GM18867 (cell line): ENCODE results near the gene FKBP4.
A peak's percentile ranks its signal among the peaks of the same experiment; 100 is the strongest.

ENCODE experiments used
- ATAC-seq: cut with Tn5 transposase; IDR thresholded peaks from one replicate; pipeline ENCODE4 v1.9.1; 2021; ENCODE audit warnings: mild to moderate bottlenecking, moderate library complexity; ENCODE audit not compliant: unreplicated experiment

FKBP4 gene

DNA sequence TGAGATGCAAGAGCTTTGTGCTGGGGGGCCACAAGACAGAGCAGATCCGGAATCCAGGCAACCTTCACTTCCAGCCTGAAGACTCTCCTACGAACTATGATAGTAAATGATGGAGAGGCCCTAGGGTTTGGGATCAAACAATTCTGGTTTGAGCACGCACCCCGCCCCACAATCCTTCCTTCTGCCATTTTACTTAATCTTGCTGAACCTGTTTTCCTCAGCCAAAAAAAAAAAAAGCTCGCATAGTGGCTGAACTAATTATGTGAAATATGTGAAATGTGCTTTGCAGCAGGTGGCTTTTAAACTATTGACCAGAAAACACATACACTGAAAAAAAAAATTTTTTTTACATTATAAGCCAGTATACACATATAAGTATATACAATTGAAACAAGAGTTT lies 17.0 kb downstream of the FKBP4 start:
- ATAC-seq: no peak

DNA sequence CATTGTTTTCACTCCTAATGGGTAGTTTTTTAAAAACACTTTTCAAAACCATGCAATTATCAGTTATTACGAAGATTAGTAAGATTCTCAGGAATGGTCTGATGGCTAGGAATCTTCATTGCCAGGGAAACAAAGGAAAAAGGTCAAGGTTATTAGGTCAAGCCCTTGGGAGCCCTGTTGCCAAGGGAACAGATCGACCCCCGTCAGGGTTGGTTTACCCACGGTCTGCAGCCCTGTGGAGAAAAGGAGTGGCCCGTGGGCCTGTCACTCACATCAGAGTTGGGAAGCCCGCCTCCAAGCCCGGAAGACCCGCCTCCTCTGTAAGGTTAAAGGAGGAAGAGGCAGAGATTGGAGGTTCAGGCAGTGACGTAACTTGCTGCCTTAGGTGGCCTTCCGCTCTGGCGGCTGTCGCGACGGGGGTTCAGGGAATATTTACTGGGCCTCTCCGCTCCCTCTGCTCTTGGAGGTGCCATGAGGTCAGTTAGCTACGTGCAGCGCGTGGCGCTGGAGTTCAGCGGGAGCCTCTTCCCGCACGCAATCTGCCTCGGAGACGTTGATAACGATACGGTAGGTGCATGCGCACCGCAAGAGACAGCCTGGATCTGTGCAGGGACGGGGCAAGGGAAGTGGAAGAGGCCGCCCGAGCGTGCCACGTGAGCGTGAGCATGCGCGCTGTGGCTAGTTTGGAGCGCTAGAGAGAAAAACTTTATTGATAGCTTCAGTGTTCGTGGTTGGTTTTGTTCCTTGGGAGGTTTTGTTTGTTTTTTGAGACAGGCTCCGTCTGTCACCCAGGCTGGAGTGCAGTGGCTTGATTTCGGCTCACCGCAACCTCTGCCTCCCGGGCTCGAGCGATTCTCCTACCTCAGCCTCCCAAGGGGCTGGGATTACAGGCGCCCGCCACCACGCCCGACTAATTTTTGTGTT lies 17.8 kb downstream of the FKBP4 start, which contains the start of gene ITFG2:
Gene ITFG2, plus strand, starts transcription at position 379 of the 924 bp plus-strand sequence. Its CDS starts 93 bp downstream, at position 472.
- ATAC-seq: peak; percentile 93

GRCh38 chr12:2813214-2814185 lies 18.7 kb downstream of the FKBP4 start:
- ATAC-seq: peak; percentile 32

DNA sequence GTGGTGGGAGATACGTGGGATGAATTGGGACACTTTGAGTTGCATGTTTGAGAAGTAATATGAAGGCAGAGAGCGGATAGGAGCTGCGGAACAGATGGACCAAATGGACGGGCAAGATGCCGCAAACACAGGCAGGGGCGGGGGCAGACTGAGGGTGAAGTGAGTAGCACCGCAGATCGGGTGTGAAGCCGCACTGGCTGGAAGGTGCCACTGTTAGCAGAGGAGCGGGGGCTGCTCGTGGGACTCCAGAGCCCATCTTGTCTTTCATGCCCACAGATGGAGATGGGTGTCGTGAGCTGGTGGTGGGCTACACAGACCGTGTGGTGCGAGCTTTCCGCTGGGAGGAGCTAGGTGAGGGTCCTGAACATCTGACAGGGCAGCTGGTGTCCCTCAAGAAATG lies 25.0 kb downstream of the FKBP4 start:
- no peak for ATAC-seq

- ATAC-seq: no peak
Measured at GRCh38 chr12:2820432-2820831, 25.7 kb downstream of the FKBP4 start.

DNA sequence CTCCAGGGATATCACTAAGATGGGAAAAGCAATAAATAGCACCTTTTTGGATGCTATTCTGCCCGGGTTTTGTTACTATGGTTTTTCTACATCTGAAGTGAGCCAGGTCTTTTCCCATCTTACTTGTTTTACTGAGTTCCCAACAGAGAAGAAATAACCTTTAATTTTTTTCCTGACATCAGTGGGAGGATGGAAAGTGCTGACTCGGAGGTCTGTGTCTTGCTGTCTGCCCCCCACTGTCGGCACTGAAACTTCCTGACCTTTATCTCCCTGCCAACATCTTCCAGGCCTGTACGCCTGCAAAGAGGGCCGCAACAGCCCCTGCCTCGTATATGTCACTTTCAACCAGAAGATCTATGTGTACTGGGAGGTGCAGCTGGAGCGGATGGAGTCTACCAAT lies 28.7 kb downstream of the FKBP4 start:
- no peak for ATAC-seq

- no peak for ATAC-seq
Measured at GRCh38 chr12:2824541-2824940, 29.8 kb downstream of the FKBP4 start.

DNA sequence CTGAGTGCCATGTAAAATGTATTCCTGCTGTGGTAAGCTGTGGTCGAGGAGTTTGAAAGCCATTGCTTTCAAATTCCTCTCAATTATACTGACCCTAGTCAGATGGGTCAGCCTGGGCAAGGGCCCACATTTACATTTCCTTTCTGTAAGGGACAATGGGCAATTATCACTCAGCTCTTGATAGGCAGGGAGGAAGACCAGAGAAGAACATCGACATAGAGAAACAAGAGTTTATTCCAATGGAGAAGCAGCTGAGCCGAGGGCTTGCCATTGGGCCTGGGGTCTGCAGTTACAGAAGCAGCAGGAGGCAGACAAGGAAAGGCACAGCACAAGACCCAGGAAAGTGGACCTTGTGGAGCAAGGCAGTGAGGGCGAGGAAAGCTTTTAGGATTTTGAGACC lies 30.4 kb downstream of the FKBP4 start:
- no peak for ATAC-seq

GRCh38 chr12:2826036-2826435 lies 31.3 kb downstream of the FKBP4 start:
- ATAC-seq: no peak

GRCh38 chr12:2826721-2827515 lies 32.1 kb downstream of the FKBP4 start:
- no peak for ATAC-seq

DNA sequence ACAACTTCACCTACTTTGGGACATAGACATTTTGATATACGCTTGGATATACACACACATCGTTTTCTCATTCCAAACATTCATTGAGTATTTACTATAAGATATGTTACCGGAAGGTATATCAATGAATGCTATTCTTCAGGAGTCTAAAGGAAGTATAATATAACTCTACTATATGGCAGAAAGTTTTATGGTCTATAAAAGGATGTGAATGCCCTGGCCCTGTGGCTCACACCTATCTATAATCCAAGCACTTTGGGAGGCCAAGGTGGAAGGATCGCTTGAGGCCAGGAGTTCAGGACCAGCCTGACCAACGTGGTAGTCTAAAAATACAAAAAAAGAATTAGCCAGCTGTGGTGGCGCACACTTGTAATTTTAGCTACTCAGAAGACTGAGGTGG lies 34.5 kb downstream of the FKBP4 start:
- ATAC-seq: no peak

- ATAC-seq: no peak
Measured at GRCh38 chr12:2832550-2833127, 37.9 kb downstream of the FKBP4 start.

DNA sequence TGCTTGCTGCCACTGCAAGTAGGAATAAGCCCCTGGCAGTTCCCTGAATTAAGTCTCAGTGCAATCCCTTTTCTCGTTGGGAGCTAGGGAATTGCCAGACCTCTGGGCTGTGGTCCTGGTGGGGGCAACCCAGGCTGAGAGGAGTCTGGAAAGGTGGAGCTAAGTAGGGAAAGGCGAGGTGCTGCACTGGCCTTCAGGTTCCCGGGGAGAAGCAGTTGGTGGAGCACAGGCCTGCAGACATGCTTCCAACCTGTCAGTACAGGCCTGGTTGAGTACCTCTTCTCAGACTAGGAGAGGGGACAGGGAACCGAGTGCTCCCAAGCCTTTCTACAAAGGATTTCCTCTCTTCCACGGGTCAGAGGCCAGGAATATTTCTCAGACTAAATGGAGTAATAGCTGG lies 38.6 kb downstream of the FKBP4 start:
- no peak for ATAC-seq

DNA sequence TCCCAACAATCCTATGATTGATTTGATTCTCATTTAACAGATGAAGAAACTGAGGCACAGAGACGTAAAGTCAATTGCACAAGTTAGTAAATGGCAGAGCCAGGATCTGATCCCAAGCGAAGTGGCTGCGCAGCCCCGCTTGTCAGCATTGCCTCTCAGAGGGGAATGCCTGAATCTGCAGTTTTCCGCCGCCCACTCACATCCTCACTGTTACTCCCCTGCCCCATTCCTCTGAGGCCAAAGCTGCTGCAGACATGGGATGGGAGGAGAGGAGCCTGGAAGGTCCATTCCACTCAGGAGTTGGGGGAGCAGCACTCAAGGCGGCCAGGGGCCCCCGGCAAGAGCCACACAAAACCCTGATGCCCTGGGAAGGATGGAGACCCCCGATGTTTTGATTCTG lies 39.0 kb downstream of the FKBP4 start:
- no peak for ATAC-seq

GRCh38 chr12:2834581-2835491 lies 40.1 kb downstream of the FKBP4 start, which contains the start of gene NRIP2:
Gene NRIP2, minus strand, starts transcription at chr12:2835035. Its CDS starts 52 bp downstream, at chr12:2834983.
- no peak for ATAC-seq

- no peak for ATAC-seq
Measured at GRCh38 chr12:2835691-2836403, 41.1 kb downstream of the FKBP4 start.

GRCh38 chr12:2836574-2836973 lies 41.8 kb downstream of the FKBP4 start:
- ATAC-seq: no peak

GRCh38 chr12:2841056-2841650 lies 46.4 kb downstream of the FKBP4 start:
- no peak for ATAC-seq
